ENCODE data around the gene XYLT1.

XYLT1 gene

GRCh38 chr16:17333229-17333628 is 137.5 kb downstream of the XYLT1 start:
- DNase-seq (ENCODE audit: low spot score) = no peak

DNA sequence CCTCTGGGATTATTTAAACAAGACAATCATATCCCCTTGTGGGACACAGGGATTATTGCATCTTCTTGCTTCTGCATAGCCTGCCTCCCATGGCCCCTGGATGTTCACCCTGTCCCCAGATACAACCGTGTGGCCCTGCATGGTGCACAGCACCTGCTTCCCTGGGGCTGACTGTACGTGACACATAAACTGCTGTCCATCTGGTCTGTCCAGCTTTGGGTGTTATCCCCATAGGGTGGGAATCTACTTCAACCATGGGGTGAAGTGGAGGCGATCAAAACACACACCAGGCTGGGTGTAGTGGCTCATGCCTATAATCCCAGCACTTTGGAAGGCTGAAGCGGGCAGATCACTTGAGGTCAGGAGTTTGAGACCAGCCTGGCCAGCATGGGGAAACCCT is 138.8 kb downstream of the XYLT1 start:
- no peak for DNase-seq (ENCODE audit: low spot score)

GRCh38 chr16:17331071-17331607 is 139.6 kb downstream of the XYLT1 start:
- no peak for DNase-seq (ENCODE audit: low spot score)

DNA sequence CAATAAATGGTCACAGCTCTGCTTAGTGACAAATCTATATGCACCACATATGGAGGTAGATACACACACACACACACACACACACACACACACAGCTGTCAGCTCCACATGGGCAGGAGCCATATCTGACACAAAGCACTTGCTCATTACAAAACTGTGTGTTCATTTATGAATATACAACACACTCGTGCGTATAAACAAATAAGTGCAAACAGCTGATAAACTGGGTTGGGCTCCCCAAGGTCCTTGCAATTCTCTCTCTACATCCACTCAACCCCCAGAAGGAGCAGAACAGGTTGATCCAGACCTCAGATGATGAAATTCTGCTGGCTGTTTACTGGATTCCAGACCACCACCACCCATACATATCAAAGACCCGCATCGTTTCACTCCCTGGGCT is 140.7 kb downstream of the XYLT1 start:
- no peak for DNase-seq (ENCODE audit: low spot score)

- DNase-seq (ENCODE audit: low spot score) = no peak
Measured at GRCh38 chr16:17329391-17329790, 141.4 kb downstream of the XYLT1 start.

- no peak for DNase-seq (ENCODE audit: low spot score)
Measured at GRCh38 chr16:17328932-17329331, 141.8 kb downstream of the XYLT1 start.

DNA sequence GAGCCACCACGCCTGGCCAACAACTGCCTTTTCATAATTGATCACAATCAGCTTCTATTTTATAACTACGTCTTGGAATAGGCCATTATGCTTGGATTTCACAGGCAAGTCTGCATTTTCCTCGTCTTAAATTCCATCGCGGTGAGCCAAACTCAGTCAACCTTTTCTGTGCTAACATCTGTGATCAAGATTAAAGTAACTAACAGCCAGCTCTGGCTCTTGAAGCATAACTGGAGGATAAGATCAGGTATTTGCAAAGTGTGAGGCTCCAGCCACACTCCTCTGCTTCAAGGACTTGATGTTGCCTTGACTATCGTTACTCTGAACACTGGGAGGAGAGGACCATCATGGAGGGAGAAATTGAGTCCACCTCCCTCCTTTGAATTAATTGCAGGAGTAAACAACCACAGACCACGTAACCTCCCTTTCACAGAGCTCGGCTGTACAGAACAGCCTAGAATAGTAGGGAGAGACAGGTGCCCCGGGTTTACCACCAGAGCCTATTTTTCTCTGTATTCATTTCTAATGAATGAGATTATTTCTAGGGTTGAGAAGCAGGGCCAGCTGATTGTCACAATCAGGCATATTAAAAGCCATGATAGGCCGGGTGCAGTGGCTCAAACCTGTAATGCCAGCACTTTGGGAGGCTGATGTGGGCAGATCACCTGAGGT is 143.0 kb downstream of the XYLT1 start:
- DNase-seq (ENCODE audit: low spot score) = no peak

DNA sequence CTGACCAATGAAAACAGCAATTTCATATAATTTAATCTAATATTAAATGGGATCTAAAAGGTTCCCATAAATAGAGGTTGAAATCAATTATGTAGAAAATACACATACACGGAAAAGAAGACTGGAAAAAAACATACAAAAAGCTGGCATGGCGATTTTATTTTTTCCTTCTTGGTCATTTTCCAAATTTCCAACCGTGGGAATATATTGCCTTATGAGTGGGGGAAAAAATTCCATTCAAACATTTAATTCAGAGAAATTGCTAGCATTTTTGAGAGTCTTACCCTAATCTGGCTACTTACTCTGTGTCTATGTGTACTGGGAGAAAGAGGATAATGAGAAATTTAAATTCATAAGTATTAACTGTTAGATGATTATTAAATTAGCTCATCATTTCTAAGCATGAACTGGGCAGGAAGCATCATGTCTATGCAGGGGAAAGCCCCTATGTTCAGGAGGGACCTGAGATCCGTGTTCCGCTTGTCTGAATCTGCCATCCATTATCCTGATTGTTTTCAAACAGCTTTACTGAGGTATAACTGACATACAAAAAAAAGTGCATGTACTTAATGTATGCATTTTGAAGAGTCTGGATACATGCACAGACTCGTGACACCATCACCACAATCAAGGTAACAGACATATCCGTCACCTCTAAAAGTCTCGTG is 145.2 kb downstream of the XYLT1 start:
- no peak for DNase-seq (ENCODE audit: low spot score)

DNA sequence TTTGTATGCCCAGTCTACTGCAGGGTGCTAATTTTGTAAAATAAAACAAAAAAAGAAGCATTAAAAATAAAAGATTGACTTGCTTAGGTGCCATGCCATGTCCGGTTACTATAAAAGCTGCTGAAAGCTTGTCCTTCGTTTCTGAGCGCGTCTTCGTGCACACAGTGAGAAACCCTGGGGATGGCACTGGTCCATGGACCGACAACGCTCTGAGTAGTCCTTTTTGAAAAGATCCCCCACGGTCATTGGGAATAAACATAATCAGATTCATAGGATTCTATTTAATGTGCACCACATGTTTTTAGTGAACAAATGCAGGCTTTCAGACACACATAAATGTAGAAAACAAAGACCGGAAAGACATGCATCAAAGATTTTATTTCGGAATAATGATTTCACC is 146.3 kb downstream of the XYLT1 start:
- no peak for DNase-seq (ENCODE audit: low spot score)

DNA sequence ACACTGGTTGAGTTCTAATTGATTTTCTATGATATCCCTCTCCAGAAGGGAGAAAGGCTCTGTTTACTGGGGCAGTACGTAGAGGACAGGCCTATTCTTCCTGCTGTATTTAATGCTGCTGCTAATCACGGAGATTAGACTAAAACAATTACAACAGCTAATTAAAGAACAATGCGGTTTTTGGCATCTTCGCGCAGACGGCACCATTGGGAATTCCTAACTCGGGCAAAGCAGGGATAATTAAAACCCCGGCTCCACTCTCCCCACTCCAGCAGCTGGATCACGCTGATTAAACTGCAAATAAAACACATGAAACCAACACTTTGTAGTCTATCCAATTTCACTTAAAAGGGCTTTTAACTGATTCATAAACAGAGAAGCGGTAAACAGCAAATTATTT is 147.6 kb downstream of the XYLT1 start:
- DNase-seq (ENCODE audit: low spot score) = no peak

- DNase-seq (ENCODE audit: low spot score) = no peak
Measured at GRCh38 chr16:17321824-17322223, 148.9 kb downstream of the XYLT1 start.

- no peak for DNase-seq (ENCODE audit: low spot score)
Measured at GRCh38 chr16:17320009-17320408, 150.8 kb downstream of the XYLT1 start.

GRCh38 chr16:17318238-17318637 is 152.5 kb downstream of the XYLT1 start:
- no peak for DNase-seq (ENCODE audit: low spot score)

DNA sequence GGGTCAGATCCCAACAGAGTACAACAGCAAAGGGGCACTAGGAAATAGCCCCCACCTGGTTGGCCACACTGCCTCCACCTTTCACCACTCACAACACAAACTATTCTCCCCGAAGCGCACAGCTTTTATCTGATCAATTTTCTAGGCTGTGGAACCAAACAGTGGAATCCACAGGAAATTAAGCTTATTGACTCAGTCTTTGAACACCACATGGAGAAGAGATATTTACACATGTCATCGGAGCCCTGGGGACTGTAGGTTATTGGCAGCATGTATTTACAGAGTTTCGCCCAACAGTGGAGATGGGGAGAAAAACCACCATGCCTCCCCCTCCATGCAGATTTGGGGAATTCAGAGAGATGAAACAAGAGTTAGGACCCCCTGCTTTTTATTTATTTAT is 154.8 kb downstream of the XYLT1 start:
- no peak for DNase-seq (ENCODE audit: low spot score)

DNA sequence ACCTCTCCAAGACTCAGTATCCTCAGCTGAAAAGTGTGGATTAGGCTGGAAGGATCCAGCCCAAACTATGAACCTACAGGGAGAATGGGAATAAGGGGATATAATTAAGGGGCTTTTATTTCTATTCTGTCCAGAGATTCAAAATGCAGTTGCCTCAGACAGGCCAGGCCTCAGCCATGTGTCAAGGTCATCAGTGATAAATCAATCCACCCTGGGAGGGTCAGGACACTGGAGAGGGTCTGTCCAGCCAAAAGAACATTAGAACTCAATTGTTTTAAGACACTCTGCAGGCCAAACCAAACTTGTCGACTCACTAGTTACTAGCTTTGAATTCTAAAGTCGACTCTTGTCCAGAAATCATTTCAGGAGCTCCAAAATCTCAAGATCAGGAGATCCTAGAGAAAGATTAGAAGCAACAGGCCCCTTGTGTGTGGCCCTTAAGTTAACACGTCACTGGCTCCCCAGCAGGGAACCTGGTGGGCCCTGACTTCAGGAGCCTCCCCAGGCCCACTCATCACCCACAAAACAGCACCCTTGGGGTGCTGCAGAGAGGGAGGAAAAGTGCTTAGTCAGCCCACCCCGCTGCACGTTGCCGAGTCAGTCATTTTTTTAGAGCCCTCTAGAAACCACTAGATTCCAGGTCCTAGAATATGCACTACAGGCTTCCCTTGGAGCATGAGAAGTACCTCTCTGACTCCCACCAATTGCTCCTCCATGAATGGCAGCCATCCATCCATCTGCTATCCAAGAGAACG is 156.8 kb downstream of the XYLT1 start:
- DNase-seq (ENCODE audit: low spot score) = no peak

DNA sequence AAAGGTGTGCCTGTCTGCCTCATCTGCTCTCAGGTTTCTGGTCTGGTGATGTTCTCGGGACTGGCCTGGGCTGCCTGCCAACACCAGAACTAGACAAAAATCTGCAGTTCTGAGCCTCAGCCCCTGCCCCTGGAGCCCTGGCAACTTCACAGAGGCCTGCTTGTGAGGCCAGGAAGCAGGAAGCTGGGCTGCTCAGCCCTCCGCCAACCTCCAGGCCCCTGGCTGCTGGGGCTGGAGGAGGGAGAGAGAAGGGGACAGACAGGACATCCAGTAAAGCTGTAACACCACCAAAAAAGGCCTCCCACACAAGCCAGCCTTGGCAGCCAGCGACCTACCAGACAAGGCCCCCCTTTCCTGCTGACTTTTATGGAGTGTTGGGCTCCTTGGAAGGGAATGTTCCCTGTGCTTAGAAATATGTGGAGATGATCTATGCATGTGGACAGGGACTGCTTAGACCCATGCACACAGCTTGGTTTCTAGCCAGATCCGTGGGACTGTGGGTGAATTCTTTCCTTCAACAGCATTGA is 157.6 kb downstream of the XYLT1 start:
- no peak for DNase-seq (ENCODE audit: low spot score)

GRCh38 chr16:17312094-17312710 is 158.6 kb downstream of the XYLT1 start:
- peak; percentile 90 for DNase-seq (ENCODE audit: low spot score)

DNA sequence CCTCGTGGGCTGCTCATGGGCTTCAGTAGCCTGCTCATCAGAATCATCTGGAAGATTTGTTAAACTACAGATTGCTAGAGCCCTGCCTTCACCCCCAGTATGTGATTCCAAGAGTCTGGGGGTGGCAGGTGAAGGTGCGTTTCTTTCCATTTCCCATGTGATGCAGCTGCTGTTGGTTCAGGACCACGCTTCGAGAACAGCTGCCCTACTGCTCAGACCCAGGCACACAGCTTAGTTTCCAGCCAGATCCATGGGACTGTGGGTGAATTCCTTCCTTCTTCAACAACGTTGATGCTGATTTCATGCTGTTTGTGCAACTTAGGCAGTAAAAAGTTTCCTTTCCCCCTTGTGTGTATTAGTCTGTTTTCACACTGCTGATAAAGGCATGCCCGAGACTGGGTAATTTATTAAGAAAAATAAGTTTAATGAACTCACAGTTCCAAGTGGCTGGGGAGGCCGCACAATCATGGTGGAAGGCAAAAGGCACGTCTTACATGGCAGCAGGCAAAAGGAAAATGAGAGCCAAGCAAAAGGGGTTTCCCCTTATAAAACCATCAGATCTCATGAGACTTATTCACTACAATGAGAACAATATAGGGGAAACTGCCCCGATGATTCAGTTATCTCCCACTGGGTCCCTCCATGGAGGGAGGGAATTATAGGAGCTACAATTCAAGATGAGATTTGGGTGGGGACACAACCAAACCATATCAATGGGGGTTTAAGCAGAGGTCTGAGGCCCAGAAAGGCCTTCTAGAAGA is 159.2 kb downstream of the XYLT1 start:
- no peak for DNase-seq (ENCODE audit: low spot score)

DNA sequence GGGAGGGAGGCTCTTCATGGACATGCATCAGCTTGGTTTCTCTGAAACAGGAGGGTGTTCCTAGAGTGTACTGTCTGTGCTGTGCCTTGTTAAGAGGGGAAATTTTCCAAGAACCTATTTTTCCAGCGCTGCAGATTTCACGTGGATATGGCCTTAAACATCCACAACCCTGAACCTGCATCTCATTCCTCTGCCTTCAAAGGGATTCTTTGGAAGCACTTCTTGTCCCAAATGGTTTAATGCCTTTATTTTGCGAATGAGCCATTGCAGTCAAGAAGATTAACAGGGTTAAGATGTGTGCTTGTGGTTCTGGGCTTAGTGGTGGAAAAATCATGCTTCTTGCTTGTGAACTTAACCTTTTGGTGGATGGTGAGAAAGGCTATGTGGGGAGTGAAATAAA is 161.2 kb downstream of the XYLT1 start:
- DNase-seq (ENCODE audit: low spot score) = no peak

GRCh38 chr16:17308186-17308585 is 162.6 kb downstream of the XYLT1 start:
- DNase-seq (ENCODE audit: low spot score) = no peak

DNA sequence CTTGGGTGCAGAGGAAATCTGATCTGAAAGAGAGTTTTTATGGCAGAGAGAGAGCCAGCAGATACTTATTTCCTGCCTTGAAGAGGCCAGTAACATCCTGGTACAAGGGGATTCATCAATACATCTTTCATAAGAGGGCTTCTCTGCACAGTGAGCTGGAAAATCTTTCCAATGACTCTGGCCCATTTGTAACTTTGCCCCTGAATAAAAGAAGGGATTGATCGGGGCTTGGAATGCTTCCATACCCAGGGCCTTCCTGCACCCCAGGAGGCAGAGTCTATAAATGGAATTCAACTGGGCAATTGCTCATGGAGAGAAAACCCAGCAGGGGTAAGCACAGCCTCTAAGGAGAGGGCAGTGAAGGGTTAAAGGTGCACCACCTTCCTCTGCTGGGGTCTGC is 163.3 kb downstream of the XYLT1 start:
- DNase-seq (ENCODE audit: low spot score) = no peak

DNA sequence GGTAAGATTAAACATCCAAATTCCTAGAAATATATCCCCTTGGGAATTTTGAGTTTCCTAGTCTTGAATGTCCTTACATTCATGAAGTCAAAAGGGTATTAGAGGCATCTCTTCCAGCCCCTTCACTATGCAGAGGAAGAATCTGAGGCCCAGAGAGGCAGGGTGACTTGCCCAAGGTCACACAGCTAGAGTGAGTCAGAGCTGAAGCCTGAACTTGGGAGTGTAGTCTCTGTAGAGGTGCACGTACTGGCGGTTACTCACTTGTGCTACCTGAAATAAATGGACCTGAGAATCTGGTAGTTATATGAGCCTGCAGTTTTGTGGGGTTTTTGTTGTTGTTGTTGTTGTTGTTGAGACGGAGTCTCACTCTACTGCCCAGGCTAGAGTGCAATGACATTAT is 164.0 kb downstream of the XYLT1 start:
- no peak for DNase-seq (ENCODE audit: low spot score)

All from LoVo (cell line).